ENCODE measurements around the gene RXFP1.

RXFP1 gene

GRCh38 chr4:158588777-158589176, 67.1 kb downstream of the RXFP1 start:
- TF ChIP-seq CTCF (IDR thresholded peaks at IDR 0.05; ENCODE audit: unreplicated experiment in 3 of 3) = no peak
- Mint-ChIP-seq H3K9me3 (no peaks in the 10 kb centered on the region), H3K27ac (no peak overlapping the region), H3K36me3 (ENCODE audit: low read depth) (no peaks in the 10 kb centered on the region), H3K27me3 (ENCODE audit: low read depth) (no peaks in the 10 kb centered on the region), H3K4me3 (no peak overlapping the region), H3K4me1 (peaks cover 9% of the 10 kb centered on the region)

GRCh38 chr4:158590306-158590705, 68.6 kb downstream of the RXFP1 start:
- Mint-ChIP-seq H3K4me3 (no peak overlapping the region), H3K4me1 (peaks cover 9% of the 10 kb centered on the region), H3K27me3 (ENCODE audit: low read depth) (no peaks in the 10 kb centered on the region), H3K9me3 (no peaks in the 10 kb centered on the region), H3K36me3 (ENCODE audit: low read depth) (no peaks in the 10 kb centered on the region), H3K27ac (peak overlapping the region; percentile 54 to 72 (median 61))
- TF ChIP-seq CTCF (IDR thresholded peaks at IDR 0.05; ENCODE audit: unreplicated experiment in 3 of 3) = no peak

GRCh38 chr4:158590824-158591223, 69.1 kb downstream of the RXFP1 start:
- H3K27ac Mint-ChIP-seq = peak overlapping the region; percentile 54 to 72 (median 61)
- no peaks in the 10 kb centered on the region for H3K27me3 Mint-ChIP-seq (ENCODE audit: low read depth)

GRCh38 chr4:158597879-158598596, 76.4 kb downstream of the RXFP1 start:
- Mint-ChIP-seq H3K4me3 (no peak overlapping the region), H3K36me3 (ENCODE audit: low read depth) (no peaks in the 10 kb centered on the region), H3K27me3 (ENCODE audit: low read depth) (no peaks in the 10 kb centered on the region), H3K9me3 (no peaks in the 10 kb centered on the region), H3K27ac (peak overlapping the region; percentile 15 to 53 (median 22)), H3K4me1 (peaks cover 10% of the 10 kb centered on the region)
- TF ChIP-seq CTCF (IDR thresholded peaks at IDR 0.05; ENCODE audit: unreplicated experiment in 3 of 3) = no peak

More at GRCh38 chr4:158590824-158591223, 69.1 kb downstream of the RXFP1 start:
- no peak overlapping the region for H3K4me3 Mint-ChIP-seq
- no peaks in the 10 kb centered on the region for H3K9me3 Mint-ChIP-seq
- TF ChIP-seq CTCF (IDR thresholded peaks at IDR 0.05; ENCODE audit: unreplicated experiment in 3 of 3) = no peak
- no peaks in the 10 kb centered on the region for H3K36me3 Mint-ChIP-seq (ENCODE audit: low read depth)
- peaks cover 9% of the 10 kb centered on the region for H3K4me1 Mint-ChIP-seq

GRCh38 chr4:158599150-158599549, 77.5 kb downstream of the RXFP1 start:
- H3K27me3 Mint-ChIP-seq (ENCODE audit: low read depth) = no peaks in the 10 kb centered on the region
- no peaks in the 10 kb centered on the region for H3K9me3 Mint-ChIP-seq
- H3K36me3 Mint-ChIP-seq (ENCODE audit: low read depth) = no peaks in the 10 kb centered on the region
- TF ChIP-seq CTCF (IDR thresholded peaks at IDR 0.05; ENCODE audit: unreplicated experiment in 3 of 3) = no peak
- H3K4me1 Mint-ChIP-seq = peaks cover 10% of the 10 kb centered on the region
- no peak overlapping the region for H3K4me3 Mint-ChIP-seq
- H3K27ac Mint-ChIP-seq = no peak overlapping the region
